GM23338 (cell line): ENCODE measurements around the gene C22orf23. TPM values are rescaled to one million over a fixed set of nuclear protein-coding genes. Genes with fewer than 3 reads are reported as not detected.
A peak's percentile ranks its signal among the peaks of the same experiment; 100 is the strongest.

Source experiments
- ATAC-seq: fragments of 200-7000 bp; cut with Tn5 transposase; 3 replicates; pipeline ENCODE4 v1.9.1; 2020
- DNase-seq: peaks from one replicate; pipeline ENCODE4 v3.0.0-alpha.2; 2015; ENCODE audit warnings: low spot score
- H2AFZ ChIP-seq: fragments of 200-600 bp; sonication (generic); 2 replicates; pipeline ENCODE4 v1.8.0; 2016; ENCODE audit warnings: antibody characterized with exemption, mild to moderate bottlenecking, moderate library complexity
- H3F3A ChIP-seq: fragments of 200-600 bp; sonication (generic); replicated peaks from 2 replicates; pipeline ENCODE4 v1.8.0; 2017; ENCODE audit warnings: antibody characterized with exemption, mixed run types, low read depth
- H3K27ac ChIP-seq: fragments of 200-600 bp; sonication (generic); 2 replicates; pipeline ENCODE4 v1.6.1; 2016; ENCODE audit warnings: low read depth
- H3K27me3 ChIP-seq: fragments of 200-600 bp; sonication (generic); 2 replicates; pipeline ENCODE4 v1.8.0; 2016; ENCODE audit warnings: mild to moderate bottlenecking, mixed run types, moderate library complexity; ENCODE audit not compliant: insufficient read depth
- H3K36me3 ChIP-seq: fragments of 200-600 bp; sonication (generic); 2 replicates; pipeline ENCODE4 v1.8.0; 2016; ENCODE audit warnings: mild to moderate bottlenecking; ENCODE audit not compliant: insufficient read depth
- H3K4me1 ChIP-seq: fragments of 200-600 bp; sonication (generic); 2 replicates; pipeline ENCODE4 v1.8.0; 2016; ENCODE audit warnings: mild to moderate bottlenecking, moderate library complexity; ENCODE audit not compliant: insufficient read depth
- H3K4me2 ChIP-seq: fragments of 200-600 bp; sonication (generic); 2 replicates; pipeline ENCODE4 v1.7.1; 2017; ENCODE audit warnings: mixed run types
- H3K4me3 ChIP-seq: fragments of 200-600 bp; sonication (generic); 2 replicates; pipeline ENCODE4 v1.6.1; 2016; ENCODE audit warnings: mixed run types
- H3K79me2 ChIP-seq: fragments of 200-600 bp; sonication (generic); replicated peaks from 2 replicates; pipeline ENCODE4 v1.8.0; 2017; ENCODE audit warnings: mild to moderate bottlenecking; ENCODE audit not compliant: insufficient read depth
- H3K9me2 ChIP-seq: fragments of 200-600 bp; sonication (generic); 2 replicates; pipeline ENCODE4 v1.8.0; 2017; ENCODE audit not compliant: insufficient read depth
- H4K20me1 ChIP-seq: fragments of 200-600 bp; sonication (generic); replicated peaks from 2 replicates; pipeline ENCODE4 v1.8.0; 2017; ENCODE audit warnings: mild to moderate bottlenecking; ENCODE audit not compliant: insufficient read depth
- H3K27ac Mint-ChIP-seq: 2 replicates; pipeline ENCODE4 v1.8.0; 2020; ENCODE audit warnings: inconsistent platforms, mild to moderate bottlenecking, moderate library complexity, mixed read lengths
- H3K27me3 Mint-ChIP-seq: 3 replicates; pipeline ENCODE4 v1.8.0; 2022; ENCODE audit warnings: low read depth, mild to moderate bottlenecking, moderate library complexity, mixed read lengths, inconsistent platforms; ENCODE audit not compliant: insufficient read depth, poor library complexity
- H3K36me3 Mint-ChIP-seq: 3 replicates; pipeline ENCODE4 v1.8.0; 2021; ENCODE audit warnings: low read depth, mild to moderate bottlenecking, inconsistent platforms, moderate library complexity, mixed read lengths
- H3K4me1 Mint-ChIP-seq: 3 replicates; pipeline ENCODE4 v1.8.0; 2020; ENCODE audit warnings: mild to moderate bottlenecking, inconsistent platforms, mixed read lengths
- H3K4me3 Mint-ChIP-seq: 3 replicates; pipeline ENCODE4 v1.8.0; 2021; ENCODE audit warnings: moderate library complexity, mild to moderate bottlenecking, inconsistent platforms, mixed read lengths
- H3K9me3 Mint-ChIP-seq: 3 replicates; pipeline ENCODE4 v1.8.0; 2020; ENCODE audit warnings: moderate library complexity, mild to moderate bottlenecking, inconsistent platforms, mixed read lengths
- CREB1 ChIP-seq: fragments of 250-450 bp; sonication (Bioruptor Pico); IDR thresholded peaks from 2 replicates; pipeline ENCODE4 v1.5.0; 2020; ENCODE audit warnings: low read depth, mild to moderate bottlenecking, moderate library complexity
- EZH2 ChIP-seq: fragments of 200-600 bp; sonication (generic); IDR thresholded peaks from one replicate; pipeline ENCODE4 v1.8.0; 2017; ENCODE audit warnings: antibody characterized with exemption, mild to moderate bottlenecking, low read depth; ENCODE audit not compliant: unreplicated experiment
- EZH2phosphoT487 ChIP-seq: fragments of 200-600 bp; sonication (generic); IDR thresholded peaks from one replicate; pipeline ENCODE4 v1.8.1; 2018; ENCODE audit warnings: antibody characterized with exemption; ENCODE audit not compliant: unreplicated experiment
- NANOG ChIP-seq: IDR thresholded peaks from 2 replicates; pipeline ENCODE4 v1.6.1; 2016; ENCODE audit warnings: antibody characterized with exemption, borderline replicate concordance
- STAT1 ChIP-seq: IDR thresholded peaks from one replicate; pipeline ENCODE4 v1.6.1; 2016; ENCODE audit warnings: antibody characterized with exemption; ENCODE audit not compliant: unreplicated experiment
- ZNF331 ChIP-seq: fragments of 250-450 bp; sonication (Bioruptor Pico); IDR thresholded peaks from 2 replicates; pipeline ENCODE4 v1.5.0; 2020; ENCODE audit warnings: low read depth, mild to moderate bottlenecking, moderate library complexity
- ZNF462 ChIP-seq: fragments of 250-450 bp; sonication (Bioruptor Pico); IDR thresholded peaks from 2 replicates; pipeline ENCODE4 v1.5.0; 2020; ENCODE audit warnings: mild to moderate bottlenecking, moderate library complexity
- polyA plus RNA-seq: library from polyadenylated mRNA; unstranded; fragments of >200 nt; fragmentation: Nextera tagmentation; extraction: Ambion mirVana; gene quantifications from 2 replicates; pipeline ENCODE4 v1.2.1, GENCODE V29; 2016
- total RNA-seq: library from RNA; depleted of rRNA; stranded (reverse); fragments of >200 nt; shearing (Covaris generic); gene quantifications from 2 replicates; pipeline ENCODE4 v1.2.3, GENCODE V29; 2014
- TF ChIP-seq, protein P1 (sequence below), 2 experiments: fragments of 200-600 bp in 1 of 2; sonication (generic) in 1 of 2; conservative IDR thresholded peaks; 2 replicates each; pipeline versions ENCODE4 v1.5.1 to v1.6.1; 2016 to 2017; ENCODE audit warnings: antibody characterized with exemption in 2 of 2, low read depth in 2 of 2, mild to moderate bottlenecking in 2 of 2, moderate library complexity in 1 of 2

The C22orf23 gene
- total and polyA plus RNA-seq, 2 experiments from 2014 or later, result 0.38 TPM; not detected in 1

GRCh38 chr22:37907036-37907954 is 46.1 kb downstream of the C22orf23 start (continued):
- TF ChIP-seq ZNF462 (CRISPR knock-in tag), result no peak

DNA sequence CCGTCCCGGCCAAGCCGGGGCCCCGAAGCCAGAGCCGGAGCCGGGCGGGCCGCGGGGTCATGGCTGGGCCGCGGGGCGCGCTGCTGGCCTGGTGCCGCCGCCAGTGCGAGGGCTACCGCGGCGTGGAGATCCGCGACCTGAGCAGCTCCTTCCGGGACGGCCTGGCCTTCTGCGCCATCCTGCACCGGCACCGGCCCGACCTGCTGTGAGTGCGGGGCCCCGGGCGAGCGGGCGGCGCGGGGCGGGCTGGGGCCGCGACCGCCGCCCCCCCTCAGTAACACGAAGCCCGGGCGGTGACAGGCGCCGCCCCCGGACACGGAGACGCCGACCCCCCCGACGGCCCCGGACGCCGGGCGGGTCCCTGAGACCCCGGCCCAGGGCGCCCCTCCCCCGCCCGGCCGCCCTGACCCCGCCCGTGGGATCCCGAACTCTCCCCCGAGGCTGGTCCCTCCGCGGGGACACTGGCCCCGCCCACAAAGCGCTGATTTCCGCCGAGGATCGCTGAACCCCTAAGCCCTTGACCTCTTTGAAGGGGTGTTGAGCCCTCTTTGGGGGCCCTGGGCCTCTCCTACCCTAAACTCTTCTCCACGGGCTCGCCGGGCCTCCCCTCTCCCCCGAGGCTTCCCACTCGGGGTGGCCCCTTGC is 46.9 kb downstream of the C22orf23 start:
- peaks cover 4% of the 10 kb centered on the region; the same call in 1 of the 3 replicates for H3K36me3 Mint-ChIP-seq
- no peaks in the 10 kb centered on the region; the same call in 1 of the 2 replicates for H4K20me1 ChIP-seq
- ATAC-seq (peak; percentile 8; the same call in 2 of the 3 replicates), DNase-seq (peak; percentile 67)
- peak overlapping the region; percentile 75 for H3K4me3 ChIP-seq
- H3K36me3 ChIP-seq, result no peaks in the 10 kb centered on the region
- H3K27me3 ChIP-seq, result no peaks in the 10 kb centered on the region
- peaks cover 37% of the 10 kb centered on the region for H3K4me1 Mint-ChIP-seq
- H3K4me1 ChIP-seq, result peaks cover 27% of the 10 kb centered on the region
- no peaks in the 10 kb centered on the region; the same call in 2 of the 3 replicates for H3K9me3 Mint-ChIP-seq
- H3K4me2 ChIP-seq, result peak overlapping the region; percentile 89
- peaks cover 12% of the 10 kb centered on the region for H3K27me3 Mint-ChIP-seq
- peak overlapping the region; percentile 59; the same call in 1 of the 2 replicates for H2AFZ ChIP-seq
- H3K27ac ChIP-seq, result no peak overlapping the region
- peak overlapping the region; percentile 77 for H3K4me3 Mint-ChIP-seq
- peaks cover 21% of the 10 kb centered on the region for H3F3A ChIP-seq
- no peak overlapping the region for H3K27ac Mint-ChIP-seq
- H3K9me2 ChIP-seq, result peaks cover 7% of the 10 kb centered on the region; the same call in 1 of the 2 replicates
- H3K79me2 ChIP-seq, result no peaks in the 10 kb centered on the region; the same call in 1 of the 2 replicates
- no peak for TF ChIP-seq EZH2
- TF ChIP-seq ZNF331, result no peak
- TF ChIP-seq, protein P1, sequence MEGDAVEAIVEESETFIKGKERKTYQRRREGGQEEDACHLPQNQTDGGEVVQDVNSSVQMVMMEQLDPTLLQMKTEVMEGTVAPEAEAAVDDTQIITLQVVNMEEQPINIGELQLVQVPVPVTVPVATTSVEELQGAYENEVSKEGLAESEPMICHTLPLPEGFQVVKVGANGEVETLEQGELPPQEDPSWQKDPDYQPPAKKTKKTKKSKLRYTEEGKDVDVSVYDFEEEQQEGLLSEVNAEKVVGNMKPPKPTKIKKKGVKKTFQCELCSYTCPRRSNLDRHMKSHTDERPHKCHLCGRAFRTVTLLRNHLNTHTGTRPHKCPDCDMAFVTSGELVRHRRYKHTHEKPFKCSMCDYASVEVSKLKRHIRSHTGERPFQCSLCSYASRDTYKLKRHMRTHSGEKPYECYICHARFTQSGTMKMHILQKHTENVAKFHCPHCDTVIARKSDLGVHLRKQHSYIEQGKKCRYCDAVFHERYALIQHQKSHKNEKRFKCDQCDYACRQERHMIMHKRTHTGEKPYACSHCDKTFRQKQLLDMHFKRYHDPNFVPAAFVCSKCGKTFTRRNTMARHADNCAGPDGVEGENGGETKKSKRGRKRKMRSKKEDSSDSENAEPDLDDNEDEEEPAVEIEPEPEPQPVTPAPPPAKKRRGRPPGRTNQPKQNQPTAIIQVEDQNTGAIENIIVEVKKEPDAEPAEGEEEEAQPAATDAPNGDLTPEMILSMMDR (conservative IDR thresholded peaks at IDR 0.05; ENCODE audit: low read depth in 2 of 2), result no peak
- TF ChIP-seq NANOG, result no peak
- TF ChIP-seq EZH2phosphoT487, result no peak
- no peak for TF ChIP-seq CREB1 (CRISPR knock-in tag)
- no peak for TF ChIP-seq STAT1
